PC-3 (cell line): ENCODE data around the gene REXO1.

Source experiments
- EZH2 ChIP-seq: fragments of 300-600 bp; sonication (generic); IDR thresholded peaks from one replicate; pipeline ENCODE4 v1.6.1; 2017; ENCODE audit warnings: antibody characterized with exemption, mild to moderate bottlenecking, low read length; ENCODE audit not compliant: unreplicated experiment
- EZH2phosphoT487 ChIP-seq: fragments of 300-600 bp; sonication (generic); IDR thresholded peaks from 2 replicates; pipeline ENCODE4 v1.6.1; 2018; ENCODE audit warnings: mild to moderate bottlenecking, antibody characterized with exemption, low read length, borderline replicate concordance
- TF ChIP-seq, protein P1 (sequence below): fragments of 300-600 bp; sonication (generic); conservative IDR thresholded peaks from 2 replicates; pipeline ENCODE4 v1.5.1; 2017; ENCODE audit warnings: antibody characterized with exemption, low read depth, mild to moderate bottlenecking, low read length

DNA sequence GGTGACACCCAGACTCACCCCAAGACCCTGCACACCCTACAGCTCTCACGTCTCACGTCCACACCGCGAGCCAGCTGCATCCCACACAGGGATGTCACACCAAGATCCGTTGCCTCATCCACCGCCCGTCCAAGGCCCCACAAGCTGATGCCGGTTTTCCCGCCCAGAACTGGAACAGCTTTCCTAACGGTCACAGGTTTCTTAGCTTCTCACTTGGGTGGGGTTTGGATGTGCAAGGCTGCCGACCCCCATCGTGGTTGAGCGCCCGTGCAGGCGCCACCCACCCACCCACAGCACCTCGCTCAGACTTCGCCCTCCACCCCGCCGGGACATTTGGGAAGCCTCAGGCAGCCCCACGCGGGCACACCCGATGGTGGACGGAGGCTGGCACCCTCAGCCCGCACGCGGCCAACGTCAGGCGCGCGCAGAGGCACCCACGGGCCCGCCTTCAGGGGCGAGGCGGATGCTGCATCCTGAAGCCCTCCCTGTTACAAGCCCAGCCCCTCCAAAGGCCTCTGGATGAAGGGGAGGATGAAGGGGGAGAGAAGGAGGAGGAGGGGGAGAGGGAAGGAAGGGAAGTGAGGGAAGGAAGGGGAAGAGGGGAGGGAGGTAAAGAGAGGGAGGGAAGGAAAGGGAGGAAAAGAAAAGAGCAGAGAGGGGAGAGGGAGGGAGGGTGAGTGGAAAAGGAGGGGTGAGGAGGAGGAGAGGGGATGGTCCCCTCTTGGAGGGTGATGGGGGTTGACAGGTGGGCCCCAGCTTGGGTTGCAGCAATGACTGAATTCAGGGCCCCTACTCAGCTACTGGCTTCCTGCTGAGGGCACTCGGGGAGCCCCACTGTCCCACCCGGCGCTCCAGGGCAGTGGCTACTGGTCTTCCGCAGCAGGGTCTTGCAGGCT lies 82.1 kb downstream of the REXO1 start:
- TF ChIP-seq, protein P1, sequence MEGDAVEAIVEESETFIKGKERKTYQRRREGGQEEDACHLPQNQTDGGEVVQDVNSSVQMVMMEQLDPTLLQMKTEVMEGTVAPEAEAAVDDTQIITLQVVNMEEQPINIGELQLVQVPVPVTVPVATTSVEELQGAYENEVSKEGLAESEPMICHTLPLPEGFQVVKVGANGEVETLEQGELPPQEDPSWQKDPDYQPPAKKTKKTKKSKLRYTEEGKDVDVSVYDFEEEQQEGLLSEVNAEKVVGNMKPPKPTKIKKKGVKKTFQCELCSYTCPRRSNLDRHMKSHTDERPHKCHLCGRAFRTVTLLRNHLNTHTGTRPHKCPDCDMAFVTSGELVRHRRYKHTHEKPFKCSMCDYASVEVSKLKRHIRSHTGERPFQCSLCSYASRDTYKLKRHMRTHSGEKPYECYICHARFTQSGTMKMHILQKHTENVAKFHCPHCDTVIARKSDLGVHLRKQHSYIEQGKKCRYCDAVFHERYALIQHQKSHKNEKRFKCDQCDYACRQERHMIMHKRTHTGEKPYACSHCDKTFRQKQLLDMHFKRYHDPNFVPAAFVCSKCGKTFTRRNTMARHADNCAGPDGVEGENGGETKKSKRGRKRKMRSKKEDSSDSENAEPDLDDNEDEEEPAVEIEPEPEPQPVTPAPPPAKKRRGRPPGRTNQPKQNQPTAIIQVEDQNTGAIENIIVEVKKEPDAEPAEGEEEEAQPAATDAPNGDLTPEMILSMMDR: no peak
- TF ChIP-seq EZH2 (no peak), EZH2phosphoT487 (no peak)
